HG03139 (cell line): Measurements from ENCODE around the gene TCEANC2.
A peak's percentile ranks its signal among the peaks of the same experiment; 100 is the strongest.
"Not testable (repeated sequence)": the region's sequence is repeated elsewhere in the genome, so short reads cannot be mapped to it uniquely, and the experiment has no call there.

Source experiments
- ATAC-seq: cut with Tn5 transposase; IDR thresholded peaks from one replicate; pipeline ENCODE4 v1.9.1; 2021; ENCODE audit not compliant: unreplicated experiment

Gene TCEANC2

DNA sequence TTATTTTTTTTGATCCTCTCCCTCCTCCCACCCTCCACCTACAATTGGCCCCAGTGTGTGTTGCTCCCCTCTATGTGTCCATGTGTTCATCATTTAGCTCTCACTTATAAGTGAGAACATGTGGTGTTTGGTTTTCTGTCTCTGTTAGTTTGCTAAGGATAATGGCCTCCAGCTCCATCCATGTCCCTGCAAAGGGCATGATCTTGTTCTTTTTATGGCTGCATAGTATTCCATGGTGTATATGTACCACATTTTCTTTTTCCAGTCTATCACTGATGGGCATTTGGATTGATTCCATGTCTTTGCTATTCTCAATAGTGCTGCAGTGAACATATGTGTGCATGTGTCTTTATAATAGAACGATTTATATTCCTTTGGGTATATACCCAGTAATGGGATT, 28.6 kb upstream of the TCEANC2 start:
- ATAC-seq, result not testable (repeated sequence)

GRCh38 chr1:54027848-54028247, 25.6 kb upstream of the TCEANC2 start:
- ATAC-seq, result no peak

DNA sequence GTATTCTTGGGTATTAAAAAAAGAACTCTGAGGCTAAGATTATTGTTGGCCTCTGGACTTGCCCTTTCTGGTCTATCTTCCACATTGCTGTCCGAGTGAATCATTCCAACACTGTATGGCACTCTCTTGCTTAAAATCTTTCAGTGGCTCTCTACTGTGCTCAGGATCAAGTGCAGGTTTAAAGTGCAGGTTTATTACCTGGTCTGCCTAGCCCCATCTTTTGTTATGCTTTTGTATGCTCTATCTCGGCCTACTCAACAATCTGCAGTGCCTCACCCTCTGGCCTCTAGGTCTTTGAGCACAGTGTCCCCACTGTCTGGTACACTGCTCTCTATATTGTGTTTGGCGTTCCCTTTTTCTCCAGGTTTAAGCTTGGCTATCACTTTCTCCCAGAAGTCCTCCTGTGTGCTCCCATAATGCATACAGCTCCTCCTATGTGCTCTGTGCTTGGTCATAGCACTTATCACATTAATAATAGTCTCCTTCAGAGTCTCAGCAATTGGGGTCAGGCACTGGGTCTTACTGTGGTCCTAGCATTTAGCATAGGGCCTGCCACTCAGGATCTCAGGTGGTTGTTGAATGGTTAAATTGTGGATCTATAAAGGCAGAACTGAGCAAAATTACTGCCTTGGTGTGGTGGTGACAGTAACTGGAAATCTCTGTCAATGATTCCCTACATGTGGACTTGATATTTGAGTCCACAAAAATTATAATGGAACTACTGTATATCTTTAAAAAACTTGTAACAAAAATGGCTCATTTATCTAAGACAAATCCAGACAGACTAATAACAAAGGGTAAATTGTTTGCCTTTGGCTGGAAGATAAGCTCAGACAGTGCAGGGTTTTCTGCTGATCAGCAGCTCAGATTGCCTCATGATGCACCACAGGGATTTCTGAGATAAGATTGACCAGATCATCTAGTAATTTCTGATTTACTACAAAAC, 24.8 kb upstream of the TCEANC2 start:
- ATAC-seq, result no peak

- no peak for ATAC-seq
Measured at GRCh38 chr1:54037476-54037875, 15.9 kb upstream of the TCEANC2 start.

DNA sequence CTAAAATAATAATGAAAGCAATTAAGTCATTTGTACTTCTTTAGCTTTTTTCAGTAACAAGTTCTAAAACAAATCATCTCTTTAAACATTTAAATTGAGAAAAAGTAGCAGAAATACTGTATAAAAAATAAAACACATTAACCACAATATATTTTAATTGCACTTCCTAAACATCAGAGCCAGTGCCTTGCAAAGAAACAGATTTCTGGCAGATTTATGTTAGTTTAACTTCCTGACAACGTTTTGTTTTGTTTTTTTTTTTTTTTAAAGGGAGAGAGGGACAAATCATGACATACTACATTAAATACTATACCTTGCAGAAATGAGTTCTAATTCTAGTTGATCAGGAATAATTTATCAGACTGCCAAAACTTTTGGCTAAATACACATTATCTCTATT, 11.6 kb upstream of the TCEANC2 start:
- no peak for ATAC-seq

GRCh38 chr1:54045496-54045895, 7.9 kb upstream of the TCEANC2 start:
- ATAC-seq, result no peak

DNA sequence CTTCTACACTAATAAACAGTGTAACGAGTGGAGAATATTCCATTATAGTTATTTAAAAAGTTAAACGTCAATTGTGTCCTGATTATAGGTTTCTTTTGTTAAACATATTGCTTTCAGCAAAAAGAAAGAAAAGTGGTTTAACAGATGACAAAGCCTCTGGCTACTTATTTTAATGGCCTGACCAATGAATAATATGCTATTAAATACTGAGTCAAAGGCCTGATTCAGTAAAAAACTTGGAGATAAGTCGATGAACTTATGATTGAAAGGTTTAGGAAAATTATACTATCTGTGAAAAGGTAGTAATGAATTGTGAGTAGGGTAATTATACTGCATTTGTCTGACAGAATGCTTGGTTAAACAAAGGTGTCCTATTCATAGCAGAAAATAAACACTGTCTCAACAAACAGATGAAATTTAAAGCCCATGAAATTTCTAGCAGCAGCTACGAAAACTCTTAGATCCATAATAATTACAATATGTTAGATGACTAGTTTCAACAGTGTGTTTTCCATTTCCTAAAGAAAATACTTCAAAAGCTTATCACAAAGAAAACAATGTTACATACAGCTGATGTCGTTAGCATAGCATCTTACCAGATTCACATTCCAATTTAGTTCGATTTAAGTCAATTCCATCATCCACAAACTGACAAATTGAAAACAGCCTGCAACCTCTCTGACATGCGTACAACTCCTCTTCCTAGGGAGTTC, 6.6 kb upstream of the TCEANC2 start:
- no peak for ATAC-seq

DNA sequence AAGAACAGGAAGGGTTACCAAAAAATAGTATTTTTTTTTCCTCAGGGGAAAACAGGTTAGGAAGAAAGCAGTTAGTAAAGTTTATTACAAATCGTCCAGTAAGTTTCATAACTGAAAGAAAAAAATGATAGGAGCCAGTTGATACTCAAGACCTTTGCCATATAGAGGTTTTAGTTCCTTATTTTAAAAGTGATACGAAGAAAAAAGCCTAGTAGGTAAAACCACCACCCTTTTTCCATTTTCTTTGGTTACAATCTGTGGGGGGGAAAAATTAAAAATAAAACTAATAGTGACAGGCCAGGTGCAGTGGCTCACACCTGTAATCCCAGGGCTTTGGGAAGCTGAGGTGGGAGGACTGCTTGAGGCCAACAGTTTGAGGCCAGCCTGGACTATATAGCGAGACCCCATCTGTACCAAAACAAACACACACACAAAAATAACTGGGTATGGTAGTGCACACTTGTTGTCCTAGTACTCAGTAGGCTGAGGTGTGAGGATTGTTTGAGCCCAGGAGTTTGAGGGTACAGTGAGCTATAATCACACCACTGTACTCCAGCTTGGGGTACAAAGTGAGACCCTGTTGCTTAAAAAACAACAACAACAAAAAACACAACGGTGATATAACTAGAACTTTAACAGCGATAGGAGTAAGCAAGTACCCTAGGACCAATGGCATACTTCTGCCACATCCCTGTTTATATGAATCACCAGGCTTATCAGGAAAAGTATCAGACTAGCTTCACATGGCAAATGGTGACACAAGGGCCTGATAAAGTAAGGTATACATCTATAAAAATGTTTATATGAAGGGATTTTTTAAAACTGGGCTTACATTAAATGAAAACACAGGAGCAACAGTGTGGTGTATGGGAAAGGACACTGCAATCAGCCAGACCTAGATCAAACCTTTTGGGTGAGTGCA, 5.8 kb upstream of the TCEANC2 start:
- ATAC-seq, result no peak

DNA sequence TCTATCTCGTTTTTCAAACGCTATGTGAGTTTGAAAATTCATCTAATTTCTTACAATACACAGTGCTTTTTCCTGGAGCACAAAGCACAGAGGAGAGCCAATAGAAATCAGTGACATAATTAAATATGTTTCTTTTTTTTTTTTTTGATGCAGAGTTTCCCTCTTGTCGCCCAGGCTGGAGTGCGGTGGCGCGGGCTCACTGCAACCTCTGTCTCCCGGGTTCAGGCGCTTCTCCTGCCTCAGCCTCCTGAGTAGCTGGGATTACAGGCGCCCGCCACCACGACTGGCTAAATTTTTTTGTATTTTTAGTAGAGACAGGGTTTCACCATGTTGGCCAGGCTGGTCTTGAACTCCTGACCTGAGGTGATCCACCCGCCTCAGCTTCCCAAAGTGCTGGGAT, 3.0 kb upstream of the TCEANC2 start:
- ATAC-seq, result not testable (repeated sequence)

DNA sequence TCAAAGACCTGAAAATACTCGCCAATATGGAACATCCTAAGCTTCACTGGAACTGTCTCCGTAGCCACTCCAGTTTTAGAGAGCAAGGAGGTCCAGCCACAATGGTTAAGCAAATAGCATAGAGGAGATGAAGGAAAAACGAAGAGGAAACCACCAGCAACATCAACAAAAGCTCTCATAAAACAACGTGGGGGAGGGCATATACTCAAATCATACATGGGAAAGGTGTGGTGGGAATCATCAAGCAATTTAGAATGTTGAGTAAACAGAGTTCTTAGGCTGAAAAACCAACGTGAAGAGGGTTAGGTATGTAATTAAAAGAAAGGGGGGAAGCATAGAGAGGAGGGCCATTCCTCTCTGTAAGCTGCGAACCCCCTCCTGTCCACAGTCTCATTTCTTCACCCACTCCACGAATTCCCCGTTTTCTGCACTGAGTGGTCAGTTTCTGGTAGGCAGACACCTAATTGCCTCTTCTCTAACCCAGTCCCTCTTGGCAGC, 1.4 kb upstream of the TCEANC2 start:
- no peak for ATAC-seq

DNA sequence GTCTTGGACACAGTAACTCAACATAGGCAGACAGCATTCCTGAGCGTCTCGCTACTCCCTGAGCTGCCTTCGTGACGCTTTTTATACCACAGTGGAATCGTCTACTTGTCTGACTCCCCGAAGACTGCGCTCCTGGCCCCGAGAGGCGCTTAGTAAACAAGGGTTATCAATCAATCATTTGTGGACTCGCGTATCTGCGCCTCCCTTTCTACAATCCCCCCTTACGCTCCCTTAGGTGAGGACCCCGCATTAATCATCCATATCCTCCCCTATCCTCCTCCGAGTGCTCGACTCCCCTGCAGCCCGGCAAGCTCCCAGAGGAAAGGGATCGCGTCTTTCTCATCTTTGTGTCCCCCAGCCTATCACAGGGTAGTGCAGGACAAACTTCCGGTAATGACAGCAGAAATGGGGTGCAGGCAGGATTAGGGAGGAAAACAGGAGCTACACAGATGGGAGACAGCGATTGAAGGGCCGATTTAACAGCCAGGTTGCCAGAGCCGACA, 926 bp upstream of the TCEANC2 start:
- peak; percentile 6 for ATAC-seq

GRCh38 chr1:54053745-54054437, 483 bp downstream of the TCEANC2 start:
- peak; percentile 1 for ATAC-seq

DNA sequence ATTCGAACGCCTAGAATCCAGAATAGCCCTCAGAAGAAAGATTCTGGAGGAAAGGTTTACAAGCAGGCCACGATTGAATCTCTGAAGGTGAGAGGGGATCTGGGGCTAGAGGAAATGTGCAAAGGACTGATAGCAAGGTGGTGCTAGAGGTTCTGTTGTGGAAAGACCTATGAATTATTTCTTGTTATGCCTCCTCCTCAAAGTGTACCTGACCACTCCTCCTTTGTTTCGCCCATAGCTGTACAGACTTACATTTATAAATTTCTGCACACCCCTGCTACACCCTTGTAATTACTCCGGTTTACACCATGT, 986 bp downstream of the TCEANC2 start:
- ATAC-seq, result no peak

DNA sequence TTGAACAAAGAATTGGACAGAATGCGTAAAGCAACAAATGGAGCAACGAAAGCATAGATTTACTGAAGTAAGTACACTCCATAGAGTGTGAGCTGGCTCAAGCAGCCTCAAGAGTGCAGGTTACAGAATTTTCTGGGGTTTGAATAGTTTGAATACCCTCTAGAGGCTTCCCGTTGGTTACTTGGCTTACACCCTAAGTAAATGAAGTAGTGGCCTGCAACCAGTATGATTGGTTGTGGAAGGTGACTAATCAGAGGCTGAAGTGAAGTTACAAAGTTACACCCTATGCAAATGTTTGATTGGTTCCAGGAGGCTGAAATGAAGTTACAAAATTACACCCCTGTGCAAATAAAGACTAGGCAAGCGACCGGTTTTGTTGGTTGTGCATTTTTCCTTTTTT, 10.9 kb downstream of the TCEANC2 start:
- ATAC-seq, result no peak

DNA sequence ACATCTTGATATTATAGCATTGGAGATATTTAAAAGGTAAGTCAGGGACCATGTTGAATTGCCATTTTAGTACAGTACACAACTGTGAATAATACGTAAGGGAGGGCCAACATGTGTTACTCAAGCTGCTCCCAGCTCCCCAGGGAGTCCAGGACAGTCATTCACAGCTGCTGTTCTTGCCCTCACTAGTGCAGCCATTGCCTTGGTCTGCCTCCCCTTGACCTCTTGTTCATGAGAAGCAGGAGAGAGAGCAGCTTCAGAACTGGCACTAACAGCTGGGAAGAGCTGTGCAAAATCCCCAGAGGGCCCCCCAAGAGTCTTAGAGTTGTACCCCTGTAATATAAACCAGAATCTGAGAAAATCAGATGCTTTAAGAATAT, 16.4 kb downstream of the TCEANC2 start:
- peak; percentile 24 for ATAC-seq

DNA sequence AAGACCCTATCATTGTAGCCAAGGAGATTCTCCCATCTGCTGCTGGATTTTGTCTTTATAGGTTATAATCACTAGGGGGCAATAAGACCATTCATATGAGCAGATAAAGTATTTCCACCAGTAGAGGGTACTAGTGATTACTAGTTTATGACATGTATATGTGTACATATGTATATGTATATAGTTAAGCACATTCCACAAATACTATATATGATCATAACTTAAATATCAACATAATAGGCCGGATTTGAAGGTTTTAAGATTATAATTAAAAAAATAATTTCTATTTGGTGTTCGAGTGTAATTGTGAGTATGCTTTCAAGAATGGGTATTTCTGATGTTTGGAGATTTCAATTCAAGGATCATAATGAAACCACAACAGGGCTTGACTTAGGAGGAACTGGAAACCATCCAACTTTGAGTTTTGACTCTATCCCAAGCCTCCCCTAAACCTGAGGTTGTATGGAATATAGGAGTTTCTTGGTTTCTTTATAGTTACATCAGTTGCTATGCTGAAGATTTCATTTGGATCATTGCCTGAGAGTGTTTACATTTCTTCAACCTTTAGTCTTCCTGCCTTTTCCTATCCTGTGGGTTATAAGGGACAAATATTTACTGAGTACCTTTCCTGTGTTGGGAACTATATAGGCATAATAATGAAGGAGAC, 16.9 kb downstream of the TCEANC2 start:
- ATAC-seq, result peak; percentile 60

DNA sequence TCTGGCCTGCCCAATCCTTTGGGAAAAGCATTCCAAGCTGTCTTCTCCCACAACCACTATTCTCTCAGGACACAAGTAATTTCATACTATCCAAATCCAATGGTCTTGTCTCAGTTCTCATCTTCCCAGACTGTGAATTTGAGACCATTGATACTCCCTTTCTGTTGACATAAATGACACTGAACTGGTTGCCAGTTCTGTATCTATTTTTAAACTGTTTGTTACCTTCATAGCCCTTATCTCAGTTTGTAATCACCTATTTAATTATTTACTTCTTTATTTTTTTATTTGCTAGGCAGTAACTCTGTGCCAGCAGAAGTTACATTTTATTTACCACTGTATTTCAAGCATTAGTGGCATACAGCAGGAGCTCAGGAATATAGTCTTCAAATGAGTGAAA, 24.0 kb downstream of the TCEANC2 start:
- no peak for ATAC-seq

DNA sequence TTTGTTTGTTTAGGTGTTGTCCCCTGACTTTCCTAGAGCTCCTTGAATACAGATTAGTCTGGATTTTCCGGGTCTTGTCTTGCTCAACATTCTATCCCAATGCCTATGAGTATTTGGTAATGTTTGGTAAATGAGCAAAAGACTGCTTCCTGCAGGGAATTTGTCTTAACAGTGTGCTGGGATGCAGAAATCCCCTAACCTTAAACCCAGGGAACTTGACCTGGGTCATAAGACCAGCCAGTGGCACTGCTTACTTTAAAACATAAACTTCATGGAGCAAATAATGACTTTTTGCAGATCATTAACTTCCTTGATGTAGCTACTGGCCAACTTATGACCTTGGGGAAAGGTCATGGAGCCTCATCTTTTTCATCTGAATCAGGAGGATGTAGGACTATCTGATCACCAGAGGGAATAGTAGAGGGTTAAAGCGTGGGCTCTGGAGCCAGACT, 27.2 kb downstream of the TCEANC2 start:
- no peak for ATAC-seq

- ATAC-seq, result peak; percentile 80
Measured at GRCh38 chr1:54081306-54082270, 28.2 kb downstream of the TCEANC2 start.
